NCI-H1105 (cell line): ENCODE data around the gene TAS1R1.
A peak's percentile ranks its signal among the peaks of the same experiment; 100 is the strongest.

ENCODE experiments used
- DNase-seq: peaks from one replicate; lab custom pipeline; 2025; lab: John Stamatoyannopoulos, UW

The TAS1R1 gene

DNA sequence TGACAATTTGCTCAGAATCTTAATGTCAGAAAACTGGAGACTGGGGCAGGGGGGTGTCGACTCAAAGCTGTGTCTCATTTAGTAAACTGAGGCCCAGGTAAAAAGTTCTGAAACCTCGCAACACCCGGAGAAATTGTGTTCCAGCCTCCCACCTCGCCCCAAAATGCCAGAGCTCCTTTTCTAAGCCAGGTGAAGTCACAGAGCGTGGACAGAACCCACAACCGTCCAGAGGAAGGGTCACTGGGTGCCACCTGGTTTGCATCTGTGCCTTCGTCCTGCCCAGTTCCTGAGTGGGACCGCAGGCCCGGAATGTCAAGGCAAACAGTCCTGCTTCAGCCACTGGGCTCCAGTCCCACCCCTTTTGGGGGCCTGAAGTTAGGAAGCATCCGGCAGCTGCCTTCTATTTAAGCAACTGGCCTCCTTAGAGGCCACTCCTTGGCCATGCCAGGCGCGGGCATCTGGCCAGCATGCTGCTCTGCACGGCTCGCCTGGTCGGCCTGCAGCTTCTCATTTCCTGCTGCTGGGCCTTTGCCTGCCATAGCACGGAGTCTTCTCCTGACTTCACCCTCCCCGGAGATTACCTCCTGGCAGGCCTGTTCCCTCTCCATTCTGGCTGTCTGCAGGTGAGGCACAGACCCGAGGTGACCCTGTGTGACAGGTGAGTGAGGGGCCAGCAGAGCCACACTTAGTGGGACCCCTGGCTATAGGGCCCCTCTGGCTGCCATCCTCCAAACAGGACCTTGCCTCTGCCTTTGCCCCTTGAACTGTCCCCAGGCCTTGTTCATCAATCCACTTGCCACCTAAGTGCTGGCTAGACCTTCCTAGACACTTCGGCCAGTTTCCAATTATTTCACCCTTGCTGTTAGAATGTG is at the start of gene TAS1R1:
Gene TAS1R1 (plus strand): TSS at position 401 of the 872 bp plus-strand sequence. CDS start 67 bp downstream, at position 468.
- no peak for DNase-seq

DNA sequence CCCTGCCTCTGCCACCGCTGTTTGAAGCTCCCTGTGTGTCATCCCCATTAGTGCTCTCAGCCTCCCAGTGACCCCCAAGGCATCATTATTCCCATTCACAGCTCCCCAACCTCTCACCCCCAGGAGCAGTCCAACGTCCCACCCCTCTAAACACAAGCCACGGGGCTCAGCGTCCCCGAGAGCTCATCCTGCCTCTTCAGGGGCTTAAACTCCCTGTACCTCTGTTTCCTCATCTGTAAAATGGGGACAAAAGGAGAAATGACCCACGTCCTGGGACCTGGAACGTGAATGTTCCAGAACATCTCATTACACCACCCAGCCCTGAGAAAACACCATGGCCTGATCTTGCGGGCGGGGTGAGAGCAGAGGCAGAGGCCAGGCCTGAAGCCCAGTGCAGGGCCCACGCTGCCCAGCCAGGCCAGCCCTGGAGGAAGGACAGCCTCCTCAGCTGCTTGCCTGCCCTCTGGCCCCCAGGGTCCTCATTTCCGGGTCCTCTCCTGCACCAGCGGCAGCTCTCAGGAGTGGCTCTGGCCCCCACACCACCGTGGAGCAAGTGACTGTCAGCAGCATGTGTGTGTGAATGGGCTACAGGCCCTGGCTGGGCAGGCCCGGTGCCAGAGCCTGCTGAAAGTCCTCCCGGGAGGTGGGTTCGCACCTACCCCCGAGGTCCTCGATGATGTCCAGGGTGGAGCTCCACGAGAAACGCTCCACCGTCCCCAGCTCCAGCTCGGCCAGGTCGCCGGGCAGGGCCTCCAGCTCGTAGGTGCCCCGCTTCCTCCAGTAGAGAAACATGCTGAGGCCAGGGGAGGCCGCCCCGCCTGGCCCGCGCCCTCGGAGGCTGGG is 49.5 kb upstream of the TAS1R1 start:
- no peak for DNase-seq

DNA sequence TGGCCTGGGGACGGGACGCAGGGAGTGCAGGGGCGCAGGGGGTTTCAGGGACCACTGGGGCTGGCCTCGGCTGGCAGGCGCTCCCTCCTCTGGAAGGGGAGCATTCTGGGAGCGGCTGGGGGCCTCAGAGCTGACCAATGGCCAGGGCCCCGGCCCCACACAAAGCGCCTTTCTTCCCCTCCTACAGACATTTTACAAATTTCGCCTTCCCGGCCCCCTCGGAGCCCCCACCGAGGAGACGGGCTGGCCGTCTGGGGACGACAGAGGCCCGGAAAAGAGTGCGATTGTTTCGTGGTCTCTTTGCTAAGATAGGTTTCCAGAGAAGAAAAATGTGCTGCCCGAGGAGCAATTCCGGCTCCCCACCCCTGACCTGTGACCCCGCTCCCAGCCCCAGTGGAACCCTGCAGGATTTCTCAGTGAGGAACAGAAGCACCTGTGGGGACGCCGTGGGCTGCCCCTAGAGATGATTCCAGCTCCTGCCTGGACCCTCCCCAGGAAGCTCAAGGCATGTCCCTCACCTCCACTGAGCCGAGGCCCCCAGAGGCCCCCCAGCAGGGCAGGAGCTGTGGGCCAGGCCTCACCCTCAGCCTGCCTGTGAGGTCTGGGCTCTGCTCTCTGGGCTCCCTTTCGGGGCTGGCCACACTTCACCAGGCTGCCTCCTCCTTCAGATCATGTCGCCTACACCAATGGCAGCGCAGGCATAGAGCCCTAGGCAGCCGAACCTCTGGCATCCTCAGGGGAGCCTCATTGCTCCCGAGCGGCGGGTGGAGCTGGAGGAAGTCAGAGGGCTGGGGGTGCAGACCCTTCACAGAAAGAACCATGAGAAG is 48.7 kb upstream of the TAS1R1 start:
- DNase-seq: no peak

GRCh38 chr1:6507037-6507428 is 48.1 kb upstream of the TAS1R1 start:
- DNase-seq: no peak

- no peak for DNase-seq
These were observed 47.6 kb upstream of the TAS1R1 start for GRCh38 chr1:6507461-6507911.

GRCh38 chr1:6508154-6508815 is 46.8 kb upstream of the TAS1R1 start:
- DNase-seq: no peak

DNA sequence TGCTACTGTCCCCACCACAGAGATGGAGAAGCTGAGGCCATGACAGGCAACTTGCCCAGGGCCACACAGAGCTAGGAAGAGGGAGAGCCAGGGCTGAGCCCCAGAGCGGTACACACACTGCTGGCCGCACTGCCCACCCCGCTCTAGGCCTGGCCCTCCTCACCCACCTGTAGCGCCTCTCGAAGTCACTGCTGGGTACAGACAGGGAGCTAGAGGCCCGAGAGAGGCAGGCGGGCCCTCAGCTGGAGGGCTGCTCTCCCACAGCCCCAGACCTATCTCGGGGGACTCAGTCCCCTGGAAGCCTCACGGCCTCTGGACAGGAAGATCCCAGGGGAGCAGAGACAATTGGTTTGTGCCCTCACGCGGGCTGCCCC is 46.3 kb upstream of the TAS1R1 start:
- no peak for DNase-seq

- no peak for DNase-seq
These were observed 45.7 kb upstream of the TAS1R1 start for GRCh38 chr1:6509220-6509918.

- no peak for DNase-seq
These were observed 45.2 kb upstream of the TAS1R1 start for GRCh38 chr1:6509919-6510291.

DNA sequence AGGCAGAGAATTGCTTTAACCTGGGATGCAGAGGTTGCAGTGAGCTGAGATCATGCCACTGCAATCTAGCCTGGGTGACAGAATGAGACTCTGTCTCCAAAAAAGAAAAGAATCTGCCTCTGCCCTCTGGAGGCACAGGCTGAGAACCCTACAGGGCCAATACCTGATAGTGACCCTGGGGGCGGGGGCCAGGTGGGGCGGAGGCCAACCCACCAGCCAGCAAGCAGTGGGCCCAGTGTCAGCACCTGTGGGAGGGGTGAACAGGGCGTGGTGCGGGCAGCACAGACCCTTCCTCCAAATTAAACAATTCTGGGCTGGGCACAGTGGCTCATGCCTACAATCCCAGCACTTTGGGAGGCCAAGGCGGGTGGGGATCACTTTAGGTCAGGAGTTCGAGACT is 44.6 kb upstream of the TAS1R1 start:
- DNase-seq: no peak

DNA sequence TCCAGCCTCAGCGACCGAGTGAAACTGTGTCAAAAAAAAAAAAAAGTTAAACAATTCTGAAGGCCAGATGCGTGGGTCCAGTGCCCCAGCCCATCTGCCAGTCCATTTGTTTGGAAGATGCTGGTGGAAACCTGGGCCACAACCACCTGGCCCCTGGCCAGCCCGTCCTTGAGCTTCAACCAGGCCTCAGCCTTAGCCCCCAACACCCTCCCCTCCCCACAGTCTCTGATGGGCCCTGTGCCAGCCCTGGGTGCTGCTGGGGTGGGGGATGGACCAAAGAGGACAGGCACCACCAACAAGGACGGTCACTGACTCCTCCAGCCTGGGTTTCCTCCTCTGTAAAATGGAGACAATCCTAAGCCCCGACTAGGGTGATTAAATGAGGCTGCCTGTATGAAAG is 44.1 kb upstream of the TAS1R1 start:
- DNase-seq: no peak

GRCh38 chr1:6511561-6512244 is 43.4 kb upstream of the TAS1R1 start:
- DNase-seq: no peak

DNA sequence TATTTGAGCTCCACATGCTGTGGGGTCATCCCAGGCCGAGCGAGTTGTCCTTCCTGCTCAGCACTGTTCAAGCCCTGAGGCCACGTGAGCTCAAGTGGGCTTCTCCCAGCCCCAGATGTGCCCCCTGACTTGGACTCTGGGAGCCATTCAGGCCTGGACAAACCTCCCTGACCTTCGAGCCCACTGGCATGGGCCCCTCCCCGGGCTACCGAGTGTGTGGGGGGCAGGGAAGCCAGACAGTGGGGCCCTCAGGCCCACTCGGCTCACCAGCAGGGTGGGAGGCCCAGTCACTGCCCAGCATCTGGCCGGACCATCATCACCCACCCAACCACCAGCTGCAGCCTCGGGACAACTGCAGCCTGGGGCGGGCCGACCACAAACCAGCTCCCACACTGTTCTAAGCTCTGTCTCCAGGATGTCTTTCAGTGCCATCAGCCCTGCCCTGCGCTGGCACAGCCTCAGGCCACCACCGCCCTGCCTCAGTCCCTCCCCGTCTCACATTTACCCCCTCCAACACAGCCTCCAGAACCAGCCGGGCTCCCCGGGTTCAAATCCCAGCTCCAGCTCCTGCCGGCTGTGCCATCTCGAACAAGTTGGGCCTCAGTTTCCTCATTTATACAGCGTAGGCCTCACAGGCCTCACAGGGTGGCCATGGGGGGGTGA is 42.7 kb upstream of the TAS1R1 start:
- DNase-seq: no peak

DNA sequence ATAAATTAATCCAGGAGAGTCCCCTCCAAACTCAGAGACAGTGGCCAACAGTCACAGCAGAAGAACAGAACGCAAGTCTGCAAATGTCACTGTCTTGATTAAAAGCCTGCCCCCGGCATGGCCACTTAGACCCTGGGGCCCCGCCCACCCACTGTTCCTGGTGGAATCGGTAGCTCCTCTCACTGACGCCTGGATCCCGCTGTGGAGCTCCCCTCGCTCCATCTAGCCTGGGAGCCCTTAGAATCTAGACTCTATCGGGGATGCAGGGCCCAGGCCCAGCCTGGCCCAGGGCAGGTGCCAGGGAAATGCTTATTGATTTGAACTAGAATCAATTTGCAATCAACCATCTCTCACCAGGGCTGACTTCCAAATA is 42.2 kb upstream of the TAS1R1 start:
- DNase-seq: no peak

DNA sequence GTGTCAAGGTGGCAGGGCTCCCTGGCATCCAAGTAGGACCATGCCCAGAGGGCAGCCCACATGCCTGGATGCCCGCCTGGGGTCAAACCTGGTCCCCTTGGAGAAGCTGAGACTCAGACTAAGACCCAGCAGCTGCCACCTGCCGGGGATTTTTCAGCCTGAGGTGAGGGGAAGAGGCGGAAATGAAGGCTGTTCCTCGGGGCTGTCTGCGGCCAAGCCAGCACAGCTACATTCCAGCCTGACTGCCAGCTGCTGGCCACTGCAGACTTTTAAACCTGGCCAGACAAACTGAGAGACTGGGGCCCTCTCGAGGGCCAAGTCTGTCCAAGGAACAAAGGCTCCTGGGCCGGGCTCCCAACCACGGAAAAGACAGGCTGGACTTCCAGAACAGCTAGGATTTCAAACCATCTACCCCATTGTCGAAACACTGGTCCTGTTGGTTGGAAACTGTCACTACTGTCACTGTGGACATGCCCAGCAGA is 41.7 kb upstream of the TAS1R1 start:
- DNase-seq: no peak

GRCh38 chr1:6515771-6516170 is 39.3 kb upstream of the TAS1R1 start:
- DNase-seq: no peak

- no peak for DNase-seq
These were observed 37.7 kb upstream of the TAS1R1 start for GRCh38 chr1:6517435-6517851.

DNA sequence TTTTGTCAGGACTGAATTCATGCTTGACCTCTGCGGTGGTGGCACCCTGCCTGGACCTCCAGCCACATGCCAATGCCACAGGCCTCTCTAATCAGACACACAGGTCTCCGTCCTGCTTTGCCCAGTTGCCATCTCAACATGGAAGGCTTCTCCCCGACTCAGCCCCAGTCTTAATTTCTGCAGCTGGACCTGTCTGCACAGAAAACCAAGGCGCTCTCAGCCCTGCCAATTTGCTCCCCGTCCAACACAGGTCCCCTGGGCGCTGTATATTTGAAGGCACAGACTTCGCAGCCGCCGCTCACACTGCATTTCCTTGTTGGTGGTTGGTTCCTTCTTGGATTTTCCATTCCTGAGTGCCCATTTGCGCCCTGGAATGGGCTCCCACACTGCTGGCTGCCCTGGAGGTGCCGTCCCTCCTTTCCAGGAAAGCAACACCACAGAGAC is 35.6 kb upstream of the TAS1R1 start:
- no peak for DNase-seq

DNA sequence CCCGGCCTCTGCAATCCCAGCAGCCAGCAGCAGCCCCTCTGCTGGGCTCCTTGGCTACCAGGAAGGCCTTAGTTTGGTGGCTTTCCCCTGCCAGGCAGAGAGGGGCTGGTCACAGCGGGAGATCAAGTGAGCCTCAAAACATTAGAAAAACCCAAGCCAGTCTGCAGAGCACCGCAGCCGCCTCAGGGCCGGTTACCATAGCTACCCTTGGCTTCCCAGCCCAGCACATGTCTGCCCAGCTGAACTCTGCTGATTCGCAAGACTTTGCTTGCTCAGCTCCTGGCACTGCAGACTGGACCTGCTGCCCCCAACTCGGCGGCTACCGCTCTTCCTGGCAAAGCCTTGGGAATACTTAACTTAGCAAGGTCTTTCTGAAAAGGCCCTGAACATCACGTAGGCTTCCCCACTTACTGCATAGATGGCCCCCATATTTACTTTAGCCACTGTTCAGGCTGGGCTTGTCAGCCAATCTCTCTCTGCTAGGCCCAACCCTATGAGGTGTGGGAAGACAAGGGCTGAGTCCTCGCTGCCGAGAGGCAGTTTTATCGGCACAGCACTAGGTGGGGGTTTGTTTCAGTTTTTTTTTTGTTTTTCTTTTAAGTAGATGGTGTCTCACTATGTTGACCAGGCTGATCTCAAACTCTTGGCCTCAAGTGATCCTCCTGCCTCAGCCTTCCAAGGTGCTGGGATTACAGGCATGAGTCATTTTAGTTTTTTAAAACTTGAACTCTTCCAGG is 35.0 kb upstream of the TAS1R1 start:
- peak; percentile 73 for DNase-seq
